Stimulated activated CD8-positive, alpha-beta memory T cell treated with anti-CD3 and anti-CD28 coated beads, Interleukin-2, amount 100 ng/mL, for 1 hour (primary cell): Measurements from ENCODE around the gene NEK5.
A peak's percentile ranks its signal among the peaks of the same experiment; 100 is the strongest.
"Not testable (repeated sequence)": the region's sequence is repeated elsewhere in the genome, so short reads cannot be mapped to it uniquely, and the experiment has no call there.

Source experiments
- DNase-seq, 2 donors: peaks; one replicate each; pipeline ENCODE4 v3.0.0-alpha.2; 2020; ENCODE audit warnings: low read depth in 2 of 2

Gene NEK5

DNA sequence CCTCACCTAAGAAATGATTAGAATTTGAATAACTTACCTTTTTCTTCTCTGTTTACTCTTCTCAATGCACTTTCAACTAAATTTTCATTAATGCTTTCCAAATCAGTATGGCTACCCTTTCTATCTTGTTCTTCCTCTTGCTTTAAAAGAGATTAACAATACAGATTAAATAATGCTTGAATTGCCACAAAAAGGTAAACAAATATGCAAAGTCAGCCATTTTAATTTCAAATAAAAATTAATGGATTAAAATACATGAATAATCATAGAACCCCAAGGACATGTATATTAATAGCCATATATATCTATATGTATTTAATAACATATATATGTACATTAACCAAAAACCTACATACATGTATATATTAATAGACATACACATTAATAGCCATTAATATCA lies 7.9 kb upstream of the NEK5 start:
- DNase-seq = no peak

DNA sequence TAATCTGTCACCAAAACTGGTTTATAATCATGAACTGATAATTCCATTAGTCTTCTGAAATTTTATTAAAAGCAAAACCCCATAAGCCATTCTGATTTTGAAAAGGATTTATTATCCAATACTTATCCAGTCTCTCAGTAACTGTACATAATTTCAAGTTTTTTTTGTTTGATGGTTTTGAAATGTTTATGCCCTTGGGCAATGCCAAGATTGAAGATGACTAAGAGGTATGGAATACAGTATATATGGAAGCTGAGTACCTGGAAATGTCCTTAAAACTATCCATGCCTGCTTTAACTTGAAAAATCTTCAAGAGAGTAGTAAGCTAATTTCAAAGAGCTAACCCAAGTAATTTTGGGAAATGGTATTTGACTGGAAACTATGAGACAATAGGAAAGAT lies 1.8 kb upstream of the NEK5 start:
- DNase-seq = no peak

DNA sequence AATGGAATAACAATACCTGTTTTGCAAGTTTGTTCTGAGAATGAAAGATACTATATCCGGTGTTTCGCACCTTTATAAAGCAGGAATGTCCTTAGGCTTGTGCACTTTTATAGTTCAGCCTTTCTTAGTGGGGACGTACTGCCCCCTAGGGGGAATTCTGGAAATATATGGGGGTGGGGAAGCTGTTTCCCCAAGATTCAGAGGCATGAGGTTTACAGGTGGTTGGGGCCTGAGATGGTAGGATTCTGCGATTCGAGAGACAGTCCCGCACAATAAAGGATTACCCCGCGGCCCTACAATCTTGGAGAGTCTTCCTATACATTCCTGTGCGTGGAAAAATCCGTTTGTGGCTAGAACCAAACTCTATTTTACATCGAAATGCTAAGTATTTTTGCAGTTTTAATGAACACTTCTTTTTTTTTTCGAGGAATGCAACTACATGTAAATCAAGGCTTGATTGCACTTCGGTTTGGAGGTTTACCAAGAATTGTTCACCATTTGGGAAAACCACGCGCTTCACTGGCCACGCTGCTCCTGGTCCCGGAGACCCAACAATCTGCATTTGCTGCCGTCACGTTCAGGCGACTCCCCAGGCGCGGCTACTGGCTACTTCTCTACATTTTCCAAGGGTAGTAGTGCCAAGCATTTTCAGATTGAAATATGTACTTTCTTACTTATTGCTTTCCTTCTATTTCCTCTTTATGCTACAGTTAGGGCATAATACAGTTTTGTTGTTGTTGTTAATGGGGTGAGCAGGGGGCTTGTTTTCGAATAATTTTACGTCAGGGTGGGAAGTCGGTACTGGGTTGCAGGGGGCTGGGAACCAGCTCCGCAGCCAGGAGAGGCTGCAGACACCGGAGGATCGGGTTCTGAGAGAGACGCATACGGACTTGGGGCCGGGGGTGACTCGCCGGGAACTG lies 830 bp downstream of the NEK5 start:
- DNase-seq = peak in 1 of 2 donors; percentile 28

DNA sequence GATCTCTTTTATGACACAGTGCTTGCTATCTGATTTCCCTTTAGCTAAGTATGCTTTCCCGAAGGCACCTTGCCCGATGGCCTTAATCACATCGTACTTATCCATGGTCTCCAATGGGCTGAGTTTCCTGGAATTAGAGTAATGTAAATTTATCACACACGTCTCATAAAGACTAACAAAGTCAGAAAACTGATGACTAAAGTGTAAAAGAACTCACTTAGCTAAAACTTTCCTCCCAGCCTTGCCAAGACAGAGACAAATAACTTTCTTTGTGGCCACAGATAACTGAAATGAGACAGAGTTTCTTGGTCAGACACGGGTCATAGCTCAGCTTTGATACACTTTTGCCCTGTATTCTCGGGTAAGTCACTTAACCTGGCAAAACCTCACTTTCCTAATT lies 1.5 kb downstream of the NEK5 start:
- no peak for DNase-seq

DNA sequence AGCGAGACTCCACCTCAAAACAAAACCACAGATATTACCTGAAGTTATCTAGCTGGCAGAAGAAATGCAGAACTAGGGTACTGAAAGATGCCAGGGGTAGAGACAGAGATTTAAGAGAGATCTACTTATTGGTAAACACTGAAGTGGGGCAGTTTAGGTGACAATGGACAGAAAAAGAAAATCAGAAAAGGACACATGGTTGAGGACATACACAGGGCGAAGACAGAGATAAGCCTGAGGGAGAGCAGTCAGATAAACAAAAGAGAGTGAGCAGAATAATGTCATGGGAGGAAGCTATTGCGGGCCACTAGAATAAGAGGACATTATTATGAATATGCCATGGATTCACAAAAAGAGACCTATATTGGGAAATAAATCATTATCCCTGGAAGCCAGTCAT lies 3.3 kb downstream of the NEK5 start:
- no peak for DNase-seq

DNA sequence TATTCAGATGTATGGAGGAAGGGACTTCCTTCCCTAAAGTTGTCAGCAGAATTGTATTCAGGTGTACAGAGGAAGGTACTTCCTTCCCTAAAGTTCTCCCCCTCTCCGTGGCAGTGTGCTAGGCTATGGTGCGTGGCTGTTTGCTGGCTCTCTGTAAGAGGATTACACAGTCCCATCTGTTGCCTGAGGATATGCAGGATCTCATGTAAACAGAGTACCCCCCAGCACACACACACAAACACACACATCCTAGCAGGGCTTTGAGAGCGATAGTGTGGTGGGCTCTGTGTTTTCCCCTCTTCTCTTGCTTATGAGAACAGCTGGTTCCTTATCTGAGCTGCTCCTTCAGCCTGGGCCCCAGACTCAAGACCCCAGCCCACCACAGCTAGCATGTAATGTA lies 10.3 kb downstream of the NEK5 start:
- no peak for DNase-seq

DNA sequence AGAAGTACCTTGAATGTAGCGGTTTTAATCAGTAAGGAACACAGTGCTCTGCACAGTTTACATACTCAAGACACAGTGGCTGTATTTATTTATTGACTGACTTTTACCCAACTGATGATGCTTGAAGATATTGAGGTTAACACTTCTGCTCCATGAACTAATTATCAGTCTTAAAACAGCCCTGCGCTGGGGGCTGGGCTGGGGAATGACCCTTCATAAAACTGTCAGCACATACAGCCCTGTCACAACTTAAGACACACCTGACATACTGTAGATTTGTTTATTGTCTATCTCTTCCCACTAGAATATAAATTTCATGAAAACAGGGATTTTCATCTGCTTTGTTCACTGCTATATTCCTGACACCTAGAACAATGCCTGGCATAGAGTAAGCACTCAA lies 10.8 kb downstream of the NEK5 start:
- no peak for DNase-seq

DNA sequence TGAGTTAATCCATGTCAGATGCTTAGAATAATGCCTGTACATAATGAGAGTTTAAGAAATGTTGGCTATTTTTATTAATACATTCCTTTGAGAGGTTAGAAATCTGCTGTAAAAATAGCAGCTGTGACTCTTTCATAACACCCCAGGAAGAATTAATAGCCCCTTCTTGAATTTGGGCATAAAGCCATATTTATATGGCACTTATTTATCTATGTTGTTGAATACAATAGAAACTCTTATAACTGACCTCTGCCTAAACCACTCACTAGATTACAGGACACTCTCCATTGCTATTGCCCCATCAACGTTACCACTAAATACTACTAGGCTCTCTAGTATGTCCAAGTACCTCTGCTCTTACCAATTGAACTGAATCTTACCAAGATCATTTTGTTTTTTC lies 16.3 kb downstream of the NEK5 start:
- DNase-seq = no peak

DNA sequence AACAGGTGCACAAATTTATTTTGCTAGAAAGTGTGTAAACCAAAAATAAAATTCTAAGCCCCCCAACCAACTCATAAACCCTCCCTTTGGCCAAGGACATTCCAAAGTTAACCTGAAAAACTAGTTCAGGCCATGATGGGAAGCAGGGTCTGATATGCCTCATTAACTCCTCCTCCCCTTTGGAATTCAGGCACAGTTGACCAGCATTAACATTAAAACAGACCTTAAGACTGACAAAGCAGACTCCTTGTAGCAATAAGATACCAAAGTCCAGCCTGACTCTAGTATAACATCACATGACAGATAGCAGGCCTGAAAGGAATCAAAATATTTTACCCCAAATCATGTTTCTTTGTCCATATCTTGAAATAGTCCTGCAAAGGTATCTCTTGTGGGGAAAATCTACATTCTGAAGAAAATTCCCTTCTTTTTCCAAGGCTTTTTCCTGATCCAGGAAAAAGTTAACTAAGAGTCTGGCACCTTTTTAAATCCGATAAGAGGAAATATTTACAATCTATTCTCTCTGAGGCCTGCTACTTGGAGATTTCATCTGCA lies 19.7 kb downstream of the NEK5 start:
- DNase-seq = no peak

DNA sequence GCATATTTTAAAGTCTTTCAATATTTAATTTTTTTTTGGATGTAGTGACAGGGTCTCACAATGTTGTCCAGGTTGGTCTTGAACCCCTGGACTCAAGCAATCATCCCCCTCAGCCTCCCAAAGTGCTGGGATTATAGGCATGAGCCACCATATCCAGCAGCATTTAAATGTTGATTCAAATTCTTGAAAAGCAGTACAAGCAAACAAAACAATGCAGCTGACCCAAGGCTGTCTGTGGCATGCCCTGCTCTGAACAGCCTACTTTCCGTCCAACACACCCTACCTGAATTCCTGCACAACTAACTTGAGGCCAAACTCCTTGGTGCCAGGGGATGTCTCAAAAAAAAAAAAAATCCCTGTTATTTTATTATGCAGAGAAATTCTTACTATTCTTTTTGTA lies 23.0 kb downstream of the NEK5 start:
- DNase-seq = no peak

DNA sequence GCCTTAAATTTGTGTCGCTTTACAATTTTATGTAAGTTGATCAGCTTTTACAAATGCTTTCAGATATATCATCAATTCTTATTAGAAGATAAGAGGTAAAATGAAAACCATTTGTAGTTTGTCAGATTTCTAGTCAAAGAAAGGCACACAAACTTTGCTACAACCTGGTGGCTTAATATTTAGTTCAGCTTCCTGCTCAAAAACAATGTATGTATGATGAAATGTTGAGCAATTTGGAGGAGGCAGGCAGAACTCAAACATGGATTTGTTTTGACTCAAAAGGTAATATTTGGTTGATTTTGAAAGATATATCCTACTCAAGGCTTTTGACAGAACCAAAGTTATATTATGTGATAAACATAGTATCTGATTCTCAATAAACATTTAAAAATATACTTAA lies 24.2 kb downstream of the NEK5 start:
- DNase-seq = no peak

DNA sequence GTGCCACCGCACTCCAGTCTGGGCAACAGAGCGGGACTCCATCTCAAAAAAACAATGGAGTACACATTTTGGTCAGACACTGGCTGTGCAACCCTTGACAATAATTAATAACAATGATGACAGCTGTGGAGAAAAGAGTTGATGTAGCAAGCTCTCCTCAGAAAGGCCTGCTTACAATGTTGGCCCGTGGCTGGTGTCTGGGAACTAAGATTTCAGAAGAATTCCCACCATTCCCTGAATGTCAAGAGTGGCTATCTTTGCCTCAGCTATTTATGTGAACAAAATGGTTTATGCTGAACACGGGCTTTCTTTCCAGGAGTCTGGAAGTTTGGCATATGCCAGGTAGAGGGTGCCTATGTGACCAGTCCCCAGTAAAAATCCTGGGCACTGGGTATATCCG lies 25.5 kb downstream of the NEK5 start:
- no peak for DNase-seq

DNA sequence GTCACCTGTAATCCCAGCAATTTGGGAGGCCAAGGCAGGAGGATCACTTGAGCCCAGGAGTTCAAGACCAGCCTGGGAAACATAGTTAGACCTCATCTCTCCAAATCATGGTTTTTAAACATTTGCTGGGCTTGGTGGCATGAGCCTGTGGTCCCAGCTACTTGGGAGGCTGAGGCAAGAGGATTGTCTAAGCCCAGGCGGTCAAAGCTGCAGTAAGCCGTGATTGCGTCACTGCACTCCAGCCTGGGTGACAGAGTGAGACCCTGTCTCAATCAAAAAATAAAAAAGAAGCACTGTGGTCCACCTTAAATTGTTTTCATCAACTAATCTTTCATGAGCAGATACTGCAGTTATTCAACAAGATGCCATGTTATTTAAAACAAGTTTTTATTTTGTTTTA lies 26.4 kb downstream of the NEK5 start:
- not testable (repeated sequence) for DNase-seq

DNA sequence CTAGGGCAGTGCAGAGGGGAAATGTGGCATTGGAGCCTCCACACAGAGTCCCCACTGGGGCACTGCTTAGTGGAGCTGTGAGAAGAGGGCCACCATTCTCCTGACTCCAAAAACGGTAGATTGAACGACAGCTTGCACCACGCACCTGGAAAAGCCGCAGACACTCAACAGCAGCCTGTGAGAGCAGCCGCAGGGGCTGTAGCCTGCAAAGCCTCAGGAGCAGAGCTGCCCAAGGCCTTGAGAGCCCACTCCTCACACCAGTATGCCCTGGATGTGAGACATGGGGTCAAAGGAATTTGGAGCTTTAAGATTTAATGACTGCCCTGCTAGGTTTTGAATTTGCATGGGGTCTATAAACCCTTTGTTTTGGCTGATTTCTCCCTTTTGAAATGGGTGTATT lies 31.7 kb downstream of the NEK5 start:
- DNase-seq = no peak

DNA sequence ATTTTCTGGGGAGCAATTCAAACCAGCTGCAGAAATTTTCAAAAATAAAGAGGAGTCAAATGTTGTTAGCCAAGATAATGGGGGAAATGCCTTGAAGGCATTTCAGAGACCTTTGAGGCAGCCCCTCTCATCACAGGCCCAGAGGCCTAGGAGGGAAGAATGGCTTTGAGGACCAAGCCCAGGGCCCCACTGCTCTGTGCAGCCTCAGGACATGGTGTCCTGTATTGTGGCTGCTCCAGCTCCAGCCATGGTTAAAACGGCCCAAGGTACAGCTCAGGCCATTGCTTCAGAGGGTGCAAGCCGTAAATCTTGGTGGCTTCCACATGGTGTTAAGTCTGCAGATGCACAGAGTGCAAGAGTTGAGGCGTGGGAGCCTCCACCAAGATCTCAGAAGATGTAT lies 32.1 kb downstream of the NEK5 start:
- DNase-seq = no peak

DNA sequence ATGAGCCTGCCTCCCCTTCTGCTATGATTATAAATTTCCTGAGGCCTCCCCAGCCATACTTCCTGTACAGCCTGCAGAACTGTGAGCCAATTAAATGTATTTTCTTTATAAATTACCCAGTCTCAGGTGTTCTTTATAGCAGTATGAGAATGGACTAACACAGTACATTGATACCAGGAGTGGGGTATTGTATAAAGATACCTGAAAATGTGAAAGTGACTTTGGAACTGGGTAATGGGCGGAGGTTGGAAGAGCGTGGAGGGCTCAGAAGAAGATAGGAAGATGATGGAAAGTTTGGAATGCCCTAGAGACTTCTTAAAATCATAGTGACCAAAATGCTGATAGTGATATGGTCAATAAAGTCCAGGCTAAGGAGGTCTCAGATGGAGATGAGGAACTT lies 32.8 kb downstream of the NEK5 start:
- no peak for DNase-seq

DNA sequence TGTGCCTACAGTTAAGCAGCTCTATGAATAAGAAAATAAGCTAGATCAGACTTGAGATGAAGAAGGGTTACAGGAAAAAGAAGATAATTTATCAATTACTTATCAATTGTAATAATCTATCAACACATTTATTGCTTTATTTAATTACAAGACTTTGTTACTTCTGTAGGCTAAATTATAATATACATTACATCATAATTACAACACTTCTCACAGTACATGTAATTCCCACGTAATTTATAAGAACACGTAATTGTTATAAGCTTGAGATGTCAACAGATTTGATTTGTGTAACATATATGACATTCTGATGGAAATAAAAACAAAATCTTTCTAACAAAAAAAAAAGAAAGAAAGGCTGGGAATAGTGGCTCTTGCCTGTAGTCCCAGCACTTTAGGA lies 36.8 kb downstream of the NEK5 start:
- DNase-seq = no peak

DNA sequence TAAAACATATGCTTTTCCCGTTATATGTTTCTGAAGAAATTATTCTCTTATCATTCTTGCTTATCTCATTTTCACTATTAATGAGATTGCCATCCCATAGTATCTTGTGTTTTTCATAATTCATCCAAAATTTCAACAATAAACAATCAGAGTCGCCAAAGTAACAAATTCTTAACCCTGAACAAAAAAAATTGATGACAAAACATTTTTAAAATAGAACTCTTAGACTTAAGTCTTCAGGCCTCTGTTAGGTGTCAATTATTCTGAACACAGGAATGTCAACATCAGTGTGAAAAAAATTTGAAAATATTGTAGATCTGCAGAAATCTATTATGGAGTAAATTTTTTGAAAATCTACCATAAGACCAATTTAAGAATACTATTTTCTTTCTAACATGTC lies 37.4 kb downstream of the NEK5 start:
- no peak for DNase-seq

DNA sequence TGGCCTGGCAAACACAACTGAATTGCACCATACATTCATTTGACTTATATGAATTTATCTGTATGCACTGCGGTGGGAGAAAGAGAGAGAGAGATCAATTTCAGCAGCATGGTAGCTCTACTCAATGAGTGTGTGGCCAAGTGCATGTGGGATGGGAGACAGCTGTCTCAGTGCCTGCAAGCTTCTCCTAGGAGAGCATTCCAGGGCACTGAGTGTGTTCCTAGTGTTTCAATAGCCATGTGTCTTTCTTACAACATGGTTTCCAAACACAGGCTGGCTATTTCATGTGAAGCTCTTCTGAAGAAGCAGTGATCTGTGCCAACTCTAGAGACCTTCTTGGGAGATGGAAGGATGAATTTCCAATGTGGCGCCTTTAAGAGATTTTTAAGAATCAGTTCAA lies 43.5 kb downstream of the NEK5 start:
- no peak for DNase-seq

DNA sequence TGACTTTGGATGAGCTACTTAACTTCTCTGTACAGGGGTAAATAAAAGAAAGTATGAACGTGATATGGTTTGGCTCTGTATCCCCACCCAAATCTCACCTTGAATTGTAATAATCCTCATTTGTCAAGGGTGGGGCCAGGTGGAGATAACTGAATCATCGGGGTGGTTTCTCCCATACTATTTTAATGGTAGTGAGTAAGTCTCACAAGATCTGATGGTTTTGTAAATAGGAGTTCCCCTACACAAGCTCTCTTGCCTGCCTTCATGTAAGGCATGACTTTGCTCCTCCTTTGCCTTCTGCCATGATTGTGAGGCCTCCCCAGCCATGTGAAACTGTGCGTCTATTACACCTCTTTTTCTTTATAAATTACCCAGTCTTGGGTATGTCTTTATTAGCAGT lies 43.9 kb downstream of the NEK5 start:
- not testable (repeated sequence) for DNase-seq

DNA sequence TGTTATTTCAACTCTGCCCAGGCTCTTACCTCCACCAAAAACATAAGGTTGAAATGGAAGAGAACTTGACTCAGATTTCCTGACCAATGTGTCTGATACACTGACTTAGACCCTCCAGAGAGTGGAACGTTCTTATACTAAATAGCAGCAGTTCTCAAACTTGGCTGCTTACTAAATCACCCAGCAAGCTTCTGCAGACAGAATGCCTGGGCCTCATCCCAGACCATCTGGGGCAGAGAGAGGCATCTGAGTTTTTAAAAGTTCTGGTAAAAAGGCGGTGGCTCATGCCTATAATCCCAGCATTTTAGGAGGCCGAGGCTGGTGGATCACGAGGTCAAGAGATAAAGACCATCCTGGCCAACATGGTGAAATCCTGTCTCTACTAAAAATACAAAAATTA lies 46.3 kb downstream of the NEK5 start:
- DNase-seq = no peak

DNA sequence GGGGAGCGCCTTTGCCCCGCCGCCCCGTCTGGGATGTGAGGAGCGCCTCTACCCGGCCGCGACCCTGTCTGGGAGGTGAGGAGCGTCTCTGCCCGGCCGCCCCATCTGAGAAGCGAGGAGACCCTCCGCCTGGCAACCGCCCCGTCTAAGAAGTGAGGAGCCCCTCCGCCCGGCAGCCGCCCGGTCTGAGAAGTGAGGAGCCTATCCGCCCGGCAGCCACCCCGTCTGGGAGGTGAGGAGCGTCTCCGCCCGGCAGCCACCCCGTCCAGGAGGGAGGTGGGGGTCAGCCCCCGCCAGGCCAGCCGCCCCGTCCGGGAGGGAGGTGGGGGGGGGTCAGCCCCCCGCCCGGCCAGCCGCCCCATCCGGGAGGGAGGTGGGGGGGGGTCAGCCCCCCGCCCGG lies 49.0 kb downstream of the NEK5 start:
- DNase-seq = not testable (repeated sequence)

DNA sequence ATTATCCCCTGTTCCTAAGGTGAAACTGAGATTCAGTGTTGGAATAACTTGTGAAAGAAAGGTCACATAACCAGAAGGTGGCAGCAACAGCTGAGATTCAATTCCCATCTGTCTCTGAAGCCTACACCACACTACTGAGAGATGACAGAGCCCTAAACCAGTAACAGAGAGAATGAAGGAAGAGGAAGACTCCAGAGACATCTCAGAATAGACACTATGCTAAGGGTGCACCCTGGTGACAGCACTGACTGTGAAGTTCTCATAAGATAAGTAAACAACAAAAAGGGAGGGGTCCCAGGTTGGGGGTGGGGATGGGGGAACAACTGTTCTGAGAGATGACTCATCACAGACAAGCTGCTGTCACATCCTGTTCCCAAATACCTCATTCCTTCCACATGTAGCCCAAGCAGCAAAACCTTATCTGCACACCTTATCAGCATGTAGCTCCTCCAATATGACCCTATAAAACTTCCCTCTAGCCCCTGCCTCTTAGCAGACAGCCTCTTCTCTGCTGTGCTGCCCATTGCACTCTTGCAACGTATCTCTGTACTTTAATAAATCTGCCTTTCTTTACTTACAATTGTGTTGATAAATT lies 57.8 kb downstream of the NEK5 start:
- DNase-seq = no peak
